Anterior cingulate cortex (tissue), 58 donors: ENCODE data around the gene ZYX.
"Not testable (repeated sequence)": the region's sequence is repeated elsewhere in the genome, so short reads cannot be mapped to it uniquely, and the experiment has no call there.

Source experiments
- DNase-seq, 58 donors: peaks; one replicate each; lab custom pipeline; 2025; lab: John Stamatoyannopoulos, UW

The ZYX gene

DNA sequence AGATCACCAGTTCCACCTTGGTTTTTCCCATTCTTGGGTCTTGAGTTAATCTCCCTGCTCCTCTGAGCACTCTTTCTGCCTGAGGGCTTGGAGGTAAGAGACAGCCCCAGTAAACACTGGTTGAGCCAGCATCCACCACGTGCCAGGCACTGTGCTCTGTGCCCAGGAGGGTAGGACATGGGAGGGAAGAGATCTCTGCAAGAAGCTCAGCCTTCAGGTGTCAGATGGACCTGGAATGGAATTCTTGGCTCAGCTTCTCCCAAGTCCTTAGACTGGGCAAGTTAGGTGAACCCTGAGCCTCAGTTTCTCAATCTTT lies 2.5 kb downstream of the ZYX start:
- no peak for DNase-seq

DNA sequence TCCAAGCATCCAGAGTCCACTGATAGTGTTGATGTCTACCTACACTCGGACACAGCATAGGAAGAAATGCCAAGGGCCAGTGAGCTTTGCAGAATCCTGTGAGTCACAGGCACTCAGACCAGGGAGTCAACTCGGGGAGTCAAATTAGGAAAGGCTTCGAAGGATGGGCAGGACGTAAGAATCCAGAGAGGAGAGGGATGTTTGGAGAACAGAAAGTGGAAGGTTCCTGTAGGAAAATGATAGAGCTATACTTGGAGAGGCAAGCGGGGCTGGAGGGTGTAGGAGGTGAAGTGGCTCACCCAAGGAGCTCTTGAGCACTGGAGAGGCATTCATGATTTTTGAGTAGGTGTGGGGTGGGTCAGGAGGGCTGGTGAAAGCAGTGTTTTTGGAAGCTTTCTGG lies 3.0 kb downstream of the ZYX start:
- DNase-seq: no peak

DNA sequence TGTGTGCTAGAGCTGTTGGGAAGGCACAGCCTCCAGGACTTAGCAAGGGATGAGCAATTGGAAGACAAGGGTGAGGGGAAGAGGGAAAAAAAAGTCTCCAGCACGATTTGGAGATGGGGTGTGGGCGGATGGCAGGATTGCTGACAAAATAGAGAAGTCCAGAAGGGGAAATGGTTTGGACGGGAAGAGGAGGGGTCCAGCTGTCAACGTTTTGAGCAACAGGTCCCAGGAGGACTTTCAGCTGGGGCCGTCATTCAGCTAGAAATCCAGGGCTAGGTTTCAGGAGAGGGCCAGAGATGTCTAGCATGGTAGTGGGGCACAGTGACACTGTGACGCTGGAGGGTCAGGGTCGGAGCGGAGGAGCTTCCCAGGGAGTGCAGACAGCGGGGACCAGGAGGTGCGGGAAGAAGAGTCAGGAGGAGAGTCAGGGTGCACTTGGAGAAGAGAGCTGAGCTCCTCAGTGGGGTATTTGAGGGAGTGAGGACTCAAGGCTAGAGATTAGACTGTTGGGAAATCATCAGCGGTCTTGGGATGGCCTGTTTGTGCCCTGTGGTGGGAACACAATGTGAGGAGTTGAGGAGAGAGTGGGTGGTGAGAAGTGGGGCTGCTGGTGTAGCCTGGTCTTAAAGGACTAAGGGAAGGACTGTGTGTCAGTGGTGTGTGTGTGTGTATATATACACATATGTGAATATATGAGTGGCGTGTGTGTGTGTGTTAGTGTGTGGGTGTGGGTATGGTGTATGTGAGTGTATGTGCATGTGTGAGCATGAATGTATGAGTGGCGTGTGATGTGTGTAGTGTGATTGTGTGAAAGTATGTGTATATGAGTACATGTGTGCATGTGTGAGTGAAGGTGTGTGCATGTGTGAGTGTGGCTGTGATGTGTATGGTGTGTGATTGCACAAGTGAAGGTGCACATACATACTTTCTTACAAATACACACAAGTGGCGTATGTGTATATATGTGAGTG lies 3.8 kb downstream of the ZYX start:
- no peak for DNase-seq

DNA sequence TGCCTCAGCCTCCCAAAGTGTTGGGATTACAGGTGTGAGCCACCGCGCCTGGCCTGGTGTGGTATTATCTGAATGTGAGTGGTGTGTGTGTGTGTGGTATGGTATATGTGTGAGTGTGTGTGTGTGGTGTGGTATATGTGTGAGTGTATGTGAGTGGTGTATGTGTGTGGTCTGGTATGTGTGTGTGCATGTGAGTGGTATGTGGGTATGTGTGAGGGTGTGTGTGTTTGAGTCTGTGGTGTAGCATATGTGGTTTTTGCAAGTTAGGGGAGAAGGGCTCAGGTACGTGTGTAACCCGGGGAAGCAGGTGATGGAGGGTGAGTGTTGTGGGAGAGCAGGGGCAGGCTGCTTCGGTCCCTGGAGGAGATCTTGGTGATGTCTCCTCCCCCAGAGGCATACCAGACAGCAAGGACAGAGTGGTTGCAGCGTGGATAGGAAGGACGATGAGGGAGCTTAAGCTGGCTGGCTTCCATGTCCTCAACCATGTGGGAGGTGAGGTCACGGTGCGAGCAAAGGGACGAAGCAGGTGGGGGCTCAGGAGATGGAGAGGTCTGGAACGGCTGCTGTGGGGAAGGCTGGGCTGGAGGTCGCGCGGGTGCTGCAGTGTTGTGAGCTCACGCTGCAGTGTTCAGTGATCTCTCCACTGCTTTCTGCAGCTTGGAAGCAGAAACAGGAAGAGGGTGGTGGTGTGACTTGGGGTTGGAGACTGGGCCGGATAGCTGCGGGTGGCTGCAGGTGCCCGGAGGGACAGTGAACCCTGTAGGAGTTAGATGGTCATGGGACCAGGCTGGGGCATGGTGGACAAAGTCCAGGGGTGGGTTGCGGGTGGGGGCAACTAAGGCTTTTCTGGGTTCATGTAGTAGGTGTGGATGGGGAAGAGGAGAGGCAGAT lies 5.0 kb downstream of the ZYX start:
- DNase-seq: peak in 4 of 58 donors; percentile 15 to 33 (median 26)

DNA sequence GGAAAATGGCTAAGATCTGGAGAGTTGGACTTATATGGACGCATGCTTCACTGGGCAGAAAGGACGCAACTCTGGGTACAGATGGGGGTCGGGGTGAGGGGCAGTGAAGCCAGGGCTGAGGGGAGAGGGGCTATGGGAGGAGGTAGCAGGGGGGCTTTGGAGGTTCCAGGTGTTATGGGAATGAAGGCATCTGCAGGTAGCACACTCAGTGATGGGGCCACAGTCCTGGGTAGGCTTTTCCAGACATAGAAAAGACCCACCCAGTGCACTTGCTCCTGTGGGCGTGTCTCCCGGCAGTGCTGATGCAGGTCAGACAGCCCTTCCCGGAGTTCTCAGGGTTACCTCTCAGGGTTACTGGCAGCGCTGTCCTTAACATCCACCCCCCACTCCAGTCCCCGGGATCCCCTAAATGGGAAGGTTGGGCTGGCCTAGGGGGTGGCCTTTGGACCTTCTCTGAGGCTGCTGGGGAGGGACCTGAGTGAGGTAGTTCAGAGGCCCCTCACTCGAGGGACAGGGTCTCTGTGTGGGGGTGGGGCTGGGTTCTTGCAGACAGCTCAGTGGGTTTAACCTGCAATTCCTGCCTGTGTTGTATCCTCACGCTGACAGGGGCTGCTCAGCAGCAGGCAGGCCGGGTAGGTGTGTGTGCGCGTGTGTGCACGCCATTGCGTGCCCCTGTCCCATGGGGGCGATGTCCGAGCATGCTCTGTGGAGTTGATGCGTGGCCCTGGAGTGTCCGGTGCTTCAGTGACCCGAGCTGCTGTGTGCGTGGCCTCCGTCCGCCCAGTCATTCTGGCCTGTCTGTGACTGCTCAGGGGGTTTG lies 6.2 kb downstream of the ZYX start:
- no peak for DNase-seq

DNA sequence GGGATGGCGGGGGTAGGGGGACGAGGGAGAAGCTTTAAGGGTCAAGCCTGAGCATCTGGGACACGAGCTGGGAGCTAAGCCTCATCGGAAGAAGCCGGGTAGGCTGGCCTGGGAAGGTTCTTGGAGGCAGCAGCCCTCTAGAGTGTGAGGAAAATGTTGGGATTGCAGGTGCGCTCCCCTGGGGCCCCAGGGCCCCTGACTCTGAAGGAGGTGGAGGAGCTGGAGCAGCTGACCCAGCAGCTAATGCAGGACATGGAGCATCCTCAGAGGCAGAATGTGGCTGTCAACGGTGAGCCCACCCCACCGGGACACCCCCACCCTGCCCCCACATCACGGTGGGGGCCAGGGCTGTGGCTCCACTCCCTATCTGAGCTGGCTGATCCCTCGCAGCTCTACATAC lies 6.9 kb downstream of the ZYX start:
- DNase-seq: no peak

DNA sequence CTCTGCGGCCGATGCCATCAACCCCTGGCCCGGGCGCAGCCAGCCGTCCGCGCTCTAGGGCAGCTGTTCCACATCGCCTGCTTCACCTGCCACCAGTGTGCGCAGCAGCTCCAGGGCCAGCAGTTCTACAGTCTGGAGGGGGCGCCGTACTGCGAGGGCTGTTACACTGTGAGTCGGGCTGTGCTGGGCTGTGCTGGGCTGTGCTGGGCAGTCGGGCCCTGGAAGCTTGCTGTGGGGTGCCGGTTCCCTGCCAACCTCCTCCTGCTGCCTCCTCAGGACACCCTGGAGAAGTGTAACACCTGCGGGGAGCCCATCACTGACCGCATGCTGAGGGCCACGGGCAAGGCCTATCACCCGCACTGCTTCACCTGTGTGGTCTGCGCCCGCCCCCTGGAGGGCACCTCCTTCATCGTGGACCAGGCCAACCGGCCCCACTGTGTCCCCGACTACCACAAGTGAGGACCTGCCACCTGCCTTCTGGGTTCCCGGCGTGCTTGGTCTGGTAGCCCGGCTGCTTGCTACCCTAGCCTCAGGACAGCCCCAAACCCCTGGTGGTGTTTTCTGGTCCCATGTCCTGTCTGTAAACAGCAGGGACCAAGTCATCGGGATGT lies 7.5 kb downstream of the ZYX start:
- no peak for DNase-seq

DNA sequence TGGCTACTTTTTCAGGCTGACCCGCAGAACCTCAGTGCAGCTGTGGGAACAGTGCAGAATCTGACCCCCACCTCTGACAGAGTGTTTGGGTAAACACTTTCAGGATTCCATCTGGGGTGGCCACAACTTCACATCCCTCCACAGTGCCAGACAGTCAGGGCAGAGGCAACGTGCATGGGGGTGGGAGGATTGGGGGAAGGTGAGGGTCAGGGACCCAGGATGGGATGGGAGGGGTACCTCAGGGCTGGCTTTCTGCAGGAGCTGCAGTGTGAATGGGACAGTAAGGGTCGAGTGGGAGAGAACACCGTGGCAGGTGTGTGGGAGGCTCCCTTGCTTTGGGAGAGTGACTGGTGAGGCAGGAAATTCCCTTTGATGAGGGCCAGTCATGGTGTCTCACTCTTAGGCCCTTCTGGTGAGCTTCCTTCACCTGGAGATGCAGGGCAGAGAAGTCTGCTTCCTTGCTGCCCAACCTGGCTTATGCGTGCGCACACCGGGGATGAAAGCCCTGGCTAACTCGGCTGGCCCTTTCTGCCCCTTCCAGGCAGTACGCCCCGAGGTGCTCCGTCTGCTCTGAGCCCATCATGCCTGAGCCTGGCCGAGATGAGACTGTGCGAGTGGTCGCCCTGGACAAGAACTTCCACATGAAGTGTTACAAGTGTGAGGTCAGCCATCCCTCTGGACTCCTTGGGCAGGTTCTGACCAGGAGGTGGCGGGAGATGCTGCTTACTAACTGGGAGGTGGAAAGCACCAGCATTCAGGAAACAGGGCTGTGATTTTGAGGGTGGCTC lies 8.4 kb downstream of the ZYX start:
- no peak for DNase-seq

DNA sequence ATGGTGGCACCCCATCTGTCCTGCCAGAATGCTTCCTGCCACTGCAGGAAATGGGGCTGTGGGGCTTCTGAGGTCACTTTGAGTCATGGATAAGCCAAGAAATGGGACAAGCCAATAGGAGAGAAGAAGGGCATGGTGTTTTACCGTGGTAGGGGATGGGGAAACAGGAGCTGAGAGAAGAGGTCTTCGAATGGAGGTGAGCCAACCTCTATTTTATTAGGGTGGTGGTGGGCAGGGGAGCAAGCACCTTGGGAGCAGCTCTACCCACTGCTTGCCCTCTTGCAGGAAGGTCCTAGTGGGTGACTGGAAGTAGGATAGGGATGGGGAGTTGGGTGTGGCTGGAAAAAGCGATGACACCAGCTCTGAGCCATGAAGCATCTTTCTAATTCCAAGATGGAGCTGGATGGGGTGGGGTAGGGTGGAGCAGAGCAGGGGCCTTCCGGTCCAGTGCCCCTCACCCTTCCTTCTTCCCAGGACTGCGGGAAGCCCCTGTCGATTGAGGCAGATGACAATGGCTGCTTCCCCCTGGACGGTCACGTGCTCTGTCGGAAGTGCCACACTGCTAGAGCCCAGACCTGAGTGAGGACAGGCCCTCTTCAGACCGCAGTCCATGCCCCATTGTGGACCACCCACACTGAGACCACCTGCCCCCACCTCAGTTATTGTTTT lies 9.1 kb downstream of the ZYX start:
- no peak for DNase-seq

DNA sequence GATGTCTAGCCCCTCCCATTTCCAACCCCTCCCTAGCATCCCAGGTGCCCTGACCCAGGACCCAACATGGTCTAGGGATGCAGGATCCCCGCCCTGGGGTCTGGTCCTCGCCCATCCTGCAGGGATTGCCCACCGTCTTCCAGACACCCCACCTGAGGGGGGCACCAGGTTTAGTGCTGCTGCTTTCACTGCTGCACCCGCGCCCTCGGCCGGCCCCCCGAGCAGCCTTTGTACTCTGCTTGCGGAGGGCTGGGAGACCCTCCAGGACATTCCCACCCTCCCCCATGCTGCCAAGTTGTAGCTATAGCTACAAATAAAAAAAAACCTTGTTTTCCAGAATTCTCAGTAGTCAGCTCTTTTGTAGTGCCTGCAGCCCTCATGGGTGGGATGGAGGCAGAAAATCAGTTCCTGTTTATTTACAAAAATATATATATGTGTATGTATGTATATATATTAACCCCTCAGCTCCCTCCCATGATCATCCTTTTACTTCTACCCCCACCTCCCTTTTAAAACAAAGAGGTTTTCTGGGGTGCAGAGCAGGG lies 9.7 kb downstream of the ZYX start:
- no peak for DNase-seq

DNA sequence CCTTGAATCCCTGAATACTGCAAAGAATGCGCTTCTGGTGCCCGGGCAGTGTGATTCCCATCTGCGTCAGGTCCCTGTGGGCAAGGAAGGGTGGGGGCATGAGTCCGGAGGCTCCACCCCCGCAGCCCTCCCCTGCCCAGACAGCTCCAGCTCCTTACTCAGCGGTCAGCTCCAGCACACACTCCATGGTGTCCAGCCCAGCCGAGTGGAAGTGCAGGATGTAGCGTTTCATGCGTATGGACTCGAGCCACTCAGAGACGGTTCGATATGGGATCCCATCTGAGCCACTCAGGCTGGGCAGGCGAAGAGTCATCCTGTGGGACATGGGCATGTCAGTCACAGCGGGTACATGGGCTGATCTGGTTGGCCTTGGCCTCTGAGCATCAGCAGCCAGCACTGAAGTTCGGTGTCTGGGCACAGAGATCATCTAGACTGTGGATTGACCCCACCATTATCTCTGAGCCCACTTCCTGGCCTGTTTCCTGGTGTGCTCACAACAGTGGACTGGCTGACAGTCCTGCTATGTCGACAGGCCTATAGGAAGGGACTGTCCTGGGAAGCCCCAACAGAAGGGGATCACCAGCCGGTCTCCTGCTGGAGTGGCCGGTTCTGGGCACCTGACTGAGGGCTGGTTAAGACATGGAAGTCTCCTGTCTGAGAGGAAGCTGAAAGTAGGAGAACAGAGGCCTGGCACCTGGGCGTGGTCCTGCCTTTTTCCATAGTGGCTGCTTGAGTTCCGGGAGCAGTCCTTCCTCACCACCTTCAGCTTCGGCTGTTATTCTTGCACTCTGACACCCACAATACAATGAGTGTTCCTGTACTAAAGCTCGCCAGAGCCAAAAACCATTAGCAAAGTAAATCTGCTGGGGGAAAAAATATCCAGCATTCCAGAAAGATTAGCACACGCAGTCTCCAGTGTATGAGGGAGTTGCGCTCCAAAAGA lies 10.6 kb downstream of the ZYX start:
- DNase-seq: no peak

DNA sequence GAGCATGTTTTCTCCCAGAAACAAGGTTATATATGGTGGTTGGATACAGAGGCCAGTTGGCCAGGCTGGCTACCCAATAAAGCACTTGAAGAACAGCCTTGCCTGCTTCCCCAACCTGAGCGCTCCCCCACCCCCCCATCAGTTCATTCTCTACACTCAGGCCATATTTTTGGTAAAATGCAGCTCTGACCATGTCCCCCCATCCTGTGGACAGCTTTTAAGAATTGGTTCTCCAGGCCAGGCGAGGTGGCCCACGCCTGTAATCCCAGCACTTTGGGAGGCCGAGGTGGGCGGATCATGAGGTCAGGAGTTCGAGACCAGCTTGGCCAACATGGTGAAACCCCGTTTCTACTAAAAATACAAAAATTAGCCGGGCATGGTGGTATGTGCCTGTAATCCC lies 11.3 kb downstream of the ZYX start:
- not testable (repeated sequence) for DNase-seq

DNA sequence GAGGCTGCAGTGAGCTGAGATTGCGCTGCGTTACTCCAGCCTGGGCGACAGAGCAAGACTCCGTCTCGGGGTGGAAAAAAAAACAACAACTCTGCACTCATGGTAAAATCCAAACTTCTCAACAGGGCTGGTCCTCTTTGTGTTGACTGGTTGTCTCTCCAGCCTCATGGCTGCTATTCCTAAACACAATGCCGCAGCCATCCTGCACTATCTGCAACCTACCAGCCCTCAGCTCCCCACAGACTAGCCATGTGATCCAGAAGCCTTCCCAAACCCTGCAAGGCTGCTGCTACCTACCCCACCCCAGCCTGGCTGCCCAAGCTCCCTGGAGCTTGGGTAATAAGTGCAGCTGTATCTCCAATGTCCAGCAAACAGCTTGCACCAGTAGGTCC lies 11.7 kb downstream of the ZYX start:
- no peak for DNase-seq

DNA sequence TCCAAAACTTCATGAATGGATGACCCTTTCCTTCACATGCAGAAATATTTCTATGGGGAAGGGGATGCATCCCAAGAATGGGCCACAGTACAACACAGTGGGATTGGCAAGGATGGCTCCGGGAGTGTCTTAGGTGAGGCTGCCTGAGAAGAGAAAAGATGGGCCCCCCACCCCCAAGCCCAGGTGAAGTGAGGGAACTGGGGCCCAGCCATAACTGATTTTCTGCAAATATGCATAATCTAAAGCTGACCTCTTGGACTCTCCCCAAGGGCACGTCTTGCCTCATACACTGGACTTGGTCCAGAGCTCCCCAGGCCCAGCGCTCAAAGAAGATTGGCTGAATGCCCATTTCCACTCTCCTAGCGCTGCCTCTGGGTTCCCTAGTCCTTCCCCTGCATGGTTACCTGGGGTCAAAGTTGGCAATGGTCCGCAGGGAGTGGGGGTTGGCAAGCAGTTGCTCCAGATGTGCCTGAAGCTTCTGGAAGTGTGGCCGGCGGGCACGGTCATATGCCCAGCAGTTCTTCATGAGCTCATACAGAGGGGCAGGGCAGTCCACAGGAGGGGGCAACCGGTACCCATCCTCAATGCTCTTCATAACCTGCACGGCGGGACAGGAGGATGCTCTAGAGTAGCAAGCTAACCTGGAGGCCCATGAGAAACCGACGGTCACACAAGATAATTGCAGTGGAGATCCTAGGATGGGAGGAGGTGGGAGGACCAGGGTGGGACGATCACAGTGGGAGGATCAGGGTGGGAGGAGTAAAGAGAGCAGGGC lies 12.3 kb downstream of the ZYX start:
- DNase-seq: no peak

DNA sequence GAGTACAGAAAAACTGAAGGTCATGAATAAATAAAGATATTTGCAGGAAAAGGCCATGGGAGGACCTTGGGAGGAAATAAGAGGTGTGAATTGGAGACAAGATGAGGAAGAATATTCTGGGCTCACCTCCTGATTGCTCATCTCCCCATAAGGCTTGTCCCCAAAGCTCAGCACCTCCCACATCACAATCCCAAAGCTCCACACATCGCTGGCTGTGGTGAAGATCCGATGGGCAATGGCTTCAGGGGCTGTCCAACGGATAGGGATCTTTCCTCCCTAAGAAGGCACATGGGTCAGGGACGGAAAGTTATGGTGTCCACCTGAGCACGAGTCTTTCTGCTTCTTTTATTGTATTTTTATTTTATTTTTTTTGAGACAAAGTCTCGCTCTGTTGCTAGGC lies 12.9 kb downstream of the ZYX start:
- no peak for DNase-seq

DNA sequence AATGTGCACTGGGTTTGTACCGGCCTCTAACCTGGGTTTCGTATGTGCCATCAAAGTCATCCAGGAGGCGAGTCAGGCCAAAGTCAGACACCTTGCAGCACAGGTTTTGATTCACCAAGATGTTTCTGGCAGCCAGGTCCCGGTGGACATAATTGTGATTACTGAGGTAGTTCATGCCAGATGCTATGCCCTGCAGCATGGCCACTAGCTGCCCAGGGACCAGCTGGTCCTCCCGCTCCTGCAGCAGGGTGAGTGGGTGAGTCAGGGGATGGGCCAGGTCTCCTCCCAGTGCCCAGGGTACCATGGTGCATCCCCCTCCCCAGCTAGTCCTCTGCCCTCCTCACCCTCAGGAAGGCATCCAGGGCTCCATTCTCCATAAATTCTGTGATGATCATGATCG lies 13.6 kb downstream of the ZYX start:
- no peak for DNase-seq
